Measurements from ENCODE around the gene KLHDC7B.

The KLHDC7B gene

DNA sequence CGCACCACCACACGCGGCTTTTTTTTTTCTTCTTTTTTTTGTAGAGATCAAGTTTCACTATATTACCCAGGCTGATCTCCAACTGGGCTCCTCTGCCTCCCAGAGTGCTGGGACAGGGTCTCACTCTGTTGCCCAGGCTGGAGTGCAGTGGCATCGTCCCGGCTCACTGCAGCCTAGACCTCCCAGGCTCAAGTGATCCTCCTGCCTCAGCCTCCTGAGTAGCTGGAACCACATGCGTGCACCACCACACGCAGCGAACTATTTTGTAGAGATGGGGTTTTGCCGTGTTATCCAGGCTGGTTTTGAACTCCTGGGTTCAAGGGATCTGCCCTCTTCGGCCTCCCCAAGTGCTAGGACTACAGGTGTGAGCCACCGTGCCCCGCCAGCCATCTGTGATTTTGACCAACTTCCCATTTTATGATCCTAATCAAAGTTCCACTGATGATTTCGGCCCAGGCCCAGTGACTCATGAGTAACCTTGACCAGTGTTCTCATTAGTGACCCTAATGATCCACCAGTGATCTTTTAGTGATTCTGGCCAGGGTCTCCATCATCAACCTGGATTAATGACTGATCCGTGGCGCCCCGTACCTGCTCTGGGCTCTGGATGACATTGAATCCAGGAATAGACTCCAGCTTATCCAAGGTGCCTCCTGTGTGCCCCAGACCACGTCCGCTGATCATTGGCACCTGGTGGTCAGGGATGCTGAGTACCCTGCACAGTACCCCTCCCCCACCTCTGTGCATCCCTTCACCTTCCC is 17.6 kb upstream of the KLHDC7B start:
- Histone ChIP-seq H3K9me3 (ENCODE audit: insufficient read depth, low read length) (no peaks in the 10 kb centered on the region), H3K27me3 (ENCODE audit: insufficient read depth, insufficient read length) (no peaks in the 10 kb centered on the region), H3K4me1 (ENCODE audit: insufficient read depth, insufficient read length) (peaks cover 9% of the 10 kb centered on the region)

DNA sequence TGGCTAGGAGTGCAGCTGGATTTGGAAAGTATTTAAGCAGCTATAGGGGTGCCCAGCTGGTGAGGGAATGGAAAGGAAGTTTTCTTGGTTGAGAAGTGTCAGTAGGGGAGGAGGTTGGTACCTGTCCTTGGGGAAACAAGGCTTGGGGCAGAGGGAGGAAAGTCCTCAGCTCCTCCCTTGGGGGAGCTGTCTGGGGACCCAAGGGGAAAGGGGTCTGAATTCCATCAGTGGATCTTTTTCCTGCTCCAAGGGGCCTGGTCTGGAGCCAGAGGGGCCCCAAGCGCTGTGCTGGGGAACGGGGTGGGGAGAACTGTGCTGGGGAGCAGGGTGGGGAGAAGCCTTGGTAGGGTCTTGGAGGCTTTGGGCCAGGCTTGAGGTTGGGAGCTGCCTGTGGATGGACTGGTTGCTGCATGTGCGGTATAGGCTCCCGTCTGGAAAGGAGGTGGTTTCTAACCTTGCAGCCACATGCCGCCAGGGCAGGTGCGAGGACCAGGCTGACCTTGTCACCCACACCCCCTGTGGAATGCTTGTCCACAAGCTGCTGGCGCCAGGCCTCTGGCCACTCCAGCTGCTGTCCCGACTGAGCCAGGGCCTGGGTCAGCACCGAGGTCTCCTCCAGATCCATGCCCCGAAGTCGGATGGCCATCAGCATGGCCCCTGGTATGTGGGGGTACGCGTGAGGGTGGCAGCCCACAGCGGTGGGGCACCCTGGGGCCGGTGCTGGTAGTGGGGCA is 16.9 kb upstream of the KLHDC7B start:
- no peaks in the 10 kb centered on the region for H3K27me3 ChIP-seq (ENCODE audit: insufficient read depth, insufficient read length)
- no peak overlapping the region for H3K4me3 ChIP-seq (ENCODE audit: insufficient read length, low read depth)
- no peak for DNase-seq (ENCODE audit: low read depth, low spot score)
- peaks cover 9% of the 10 kb centered on the region for H3K4me1 ChIP-seq (ENCODE audit: insufficient read depth, insufficient read length)
- no peak overlapping the region for H3K9ac ChIP-seq (ENCODE audit: insufficient read length, low read depth)
- H3K36me3 ChIP-seq (ENCODE audit: insufficient read depth, insufficient read length, low read length), result peaks cover 8% of the 10 kb centered on the region
- no peak for TF ChIP-seq ZNF274 (IDR thresholded peaks at IDR 0.05; ENCODE audit: low read depth, low read length)
- no peak for TF ChIP-seq SUZ12 (IDR thresholded peaks at IDR 0.05; ENCODE audit: extremely low read depth, insufficient read depth, insufficient read length)
- no peak for TF ChIP-seq YY1 (IDR thresholded peaks at IDR 0.05; ENCODE audit: insufficient read depth, insufficient read length)
- H3K9me3 ChIP-seq (ENCODE audit: insufficient read depth, low read length), result no peaks in the 10 kb centered on the region

More for the DNA sequence above, 17.6 kb upstream of the KLHDC7B start:
- H3K36me3 ChIP-seq (ENCODE audit: insufficient read depth, insufficient read length, low read length), result peaks cover 16% of the 10 kb centered on the region
- TF ChIP-seq SUZ12 (IDR thresholded peaks at IDR 0.05; ENCODE audit: extremely low read depth, insufficient read depth, insufficient read length), result no peak
- no peak for TF ChIP-seq ZNF274 (IDR thresholded peaks at IDR 0.05; ENCODE audit: low read depth, low read length)
- TF ChIP-seq YY1 (IDR thresholded peaks at IDR 0.05; ENCODE audit: insufficient read depth, insufficient read length), result no peak
- H3K9ac ChIP-seq (ENCODE audit: insufficient read length, low read depth), result no peak overlapping the region
- H3K4me3 ChIP-seq (ENCODE audit: insufficient read length, low read depth), result no peak overlapping the region
- no peak for DNase-seq (ENCODE audit: low read depth, low spot score)

DNA sequence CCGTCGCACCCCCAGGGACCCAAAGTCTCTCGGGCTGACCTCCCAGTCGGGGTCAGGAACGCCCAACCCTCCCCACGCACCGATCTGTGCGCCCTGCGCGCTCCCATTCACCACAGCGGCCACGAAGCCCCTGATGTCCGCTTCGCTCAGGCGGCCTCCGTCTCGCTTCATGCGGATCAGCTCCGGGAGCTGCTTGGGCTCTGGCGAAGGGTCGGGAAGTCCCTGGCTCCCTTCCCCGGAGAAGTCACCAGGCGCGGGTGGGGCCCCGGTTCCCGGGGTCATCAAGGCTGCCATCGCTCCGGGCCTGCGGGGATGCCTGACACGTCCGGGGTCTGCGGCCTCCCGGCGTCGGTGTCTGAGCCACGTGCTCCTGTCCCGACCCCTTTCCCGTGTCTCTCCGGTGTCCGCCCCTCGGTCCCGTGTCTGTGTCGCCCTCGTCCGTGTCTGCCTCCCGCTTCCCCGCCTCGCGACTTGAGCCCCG is 16.2 kb upstream of the KLHDC7B start:
- Histone ChIP-seq H3K4me3 (ENCODE audit: insufficient read length, low read depth) (peak overlapping the region; percentile 4), H3K9me3 (ENCODE audit: insufficient read depth, low read length) (no peaks in the 10 kb centered on the region), H3K9ac (ENCODE audit: insufficient read length, low read depth) (no peak overlapping the region), H3K4me1 (ENCODE audit: insufficient read depth, insufficient read length) (peaks cover 6% of the 10 kb centered on the region), H3K27me3 (ENCODE audit: insufficient read depth, insufficient read length) (no peaks in the 10 kb centered on the region), H3K36me3 (ENCODE audit: insufficient read depth, insufficient read length, low read length) (peaks cover 2% of the 10 kb centered on the region)
- no peak for TF ChIP-seq YY1 (IDR thresholded peaks at IDR 0.05; ENCODE audit: insufficient read depth, insufficient read length)
- no peak for TF ChIP-seq SUZ12 (IDR thresholded peaks at IDR 0.05; ENCODE audit: extremely low read depth, insufficient read depth, insufficient read length)
- no peak for TF ChIP-seq ZNF274 (IDR thresholded peaks at IDR 0.05; ENCODE audit: low read depth, low read length)
- no peak for DNase-seq (ENCODE audit: low read depth, low spot score)

DNA sequence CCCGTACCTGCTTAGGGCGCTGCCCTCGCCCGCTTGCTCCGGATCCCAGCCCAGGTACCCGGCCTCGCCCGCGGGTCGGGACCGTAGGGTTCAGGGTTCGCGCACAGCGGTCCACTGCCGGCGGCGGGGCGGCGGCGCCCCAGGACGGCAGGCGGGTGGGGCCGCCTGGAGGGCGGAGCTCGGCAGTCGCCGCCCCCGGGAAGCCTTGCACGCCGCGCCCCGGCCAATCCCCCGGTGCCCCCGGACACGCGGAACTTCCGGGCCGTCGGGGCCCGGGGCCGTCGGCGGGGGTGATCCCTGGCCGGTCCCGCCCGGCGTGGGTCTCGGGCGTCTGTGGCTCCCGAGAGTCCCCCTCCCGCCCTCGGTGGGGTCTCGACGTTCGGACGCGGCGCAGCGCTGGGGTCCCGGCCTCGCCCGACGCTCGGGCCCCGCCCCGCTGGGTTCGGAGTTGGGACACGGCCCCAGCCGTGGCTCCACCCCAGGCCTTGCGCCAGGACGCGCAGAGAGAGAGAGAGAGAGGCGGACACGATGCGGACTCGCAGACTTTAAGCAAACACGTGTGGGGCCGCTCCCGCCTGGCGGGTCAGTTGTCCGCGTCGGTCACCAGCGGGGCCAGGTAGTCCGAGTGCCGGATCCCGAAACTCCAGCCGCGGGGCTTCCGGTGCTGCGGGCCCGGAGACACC is 15.7 kb upstream of the KLHDC7B start, which contains the start of gene TYMP:
Gene TYMP, minus strand, starts transcription at position 116 of the 683 bp plus-strand sequence. CDS start 303 bp downstream, outside the sequence.
- TF ChIP-seq SUZ12 (IDR thresholded peaks at IDR 0.05; ENCODE audit: extremely low read depth, insufficient read depth, insufficient read length) (no peak), YY1 (IDR thresholded peaks at IDR 0.05; ENCODE audit: insufficient read depth, insufficient read length) (no peak), ZNF274 (IDR thresholded peaks at IDR 0.05; ENCODE audit: low read depth, low read length) (no peak)
- H3K27me3 ChIP-seq (ENCODE audit: insufficient read depth, insufficient read length), result no peaks in the 10 kb centered on the region

DNA sequence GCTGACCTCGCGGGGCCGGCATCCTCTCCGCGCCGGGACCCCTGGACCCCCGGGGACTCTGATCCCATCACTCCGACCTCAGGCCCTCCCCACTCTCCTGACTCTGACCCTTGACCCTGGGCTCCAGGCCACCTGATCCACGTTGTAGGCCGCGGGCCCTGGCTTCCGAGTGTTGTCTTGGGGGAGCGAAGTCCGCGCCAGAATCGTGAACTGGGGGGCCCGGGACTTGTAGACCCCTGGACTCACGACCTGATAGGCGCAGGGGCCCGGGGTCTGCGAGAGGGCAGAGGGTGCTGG is 15.2 kb upstream of the KLHDC7B start:
- TF ChIP-seq SUZ12 (IDR thresholded peaks at IDR 0.05; ENCODE audit: extremely low read depth, insufficient read depth, insufficient read length) (no peak), ZNF274 (IDR thresholded peaks at IDR 0.05; ENCODE audit: low read depth, low read length) (no peak), YY1 (IDR thresholded peaks at IDR 0.05; ENCODE audit: insufficient read depth, insufficient read length) (no peak)
- no peak for DNase-seq (ENCODE audit: low read depth, low spot score)
- no peaks in the 10 kb centered on the region for H3K27me3 ChIP-seq (ENCODE audit: insufficient read depth, insufficient read length)
- H3K36me3 ChIP-seq (ENCODE audit: insufficient read depth, insufficient read length, low read length), result no peaks in the 10 kb centered on the region
- peaks cover 4% of the 10 kb centered on the region for H3K4me1 ChIP-seq (ENCODE audit: insufficient read depth, insufficient read length)
- peak overlapping the region; percentile 86 for H3K9ac ChIP-seq (ENCODE audit: insufficient read length, low read depth)
- peak overlapping the region; percentile 49 for H3K4me3 ChIP-seq (ENCODE audit: insufficient read length, low read depth)
- H3K9me3 ChIP-seq (ENCODE audit: insufficient read depth, low read length), result no peaks in the 10 kb centered on the region

More for the DNA sequence above, 15.7 kb upstream of the KLHDC7B start, which contains the start of gene TYMP:
- no peak for DNase-seq (ENCODE audit: low read depth, low spot score)
- Histone ChIP-seq H3K36me3 (ENCODE audit: insufficient read depth, insufficient read length, low read length) (no peaks in the 10 kb centered on the region), H3K9ac (ENCODE audit: insufficient read length, low read depth) (peak within 1 kb of the TSS; percentile 86), H3K4me1 (ENCODE audit: insufficient read depth, insufficient read length) (peaks cover 4% of the 10 kb centered on the region), H3K4me3 (ENCODE audit: insufficient read length, low read depth) (peak within 1 kb of the TSS; percentile 49), H3K9me3 (ENCODE audit: insufficient read depth, low read length) (no peaks in the 10 kb centered on the region)

- peak overlapping the region; percentile 49 for H3K4me3 ChIP-seq (ENCODE audit: insufficient read length, low read depth)
- DNase-seq (ENCODE audit: low read depth, low spot score), result no peak
- no peak for TF ChIP-seq YY1 (IDR thresholded peaks at IDR 0.05; ENCODE audit: insufficient read depth, insufficient read length)
- no peak for TF ChIP-seq SUZ12 (IDR thresholded peaks at IDR 0.05; ENCODE audit: extremely low read depth, insufficient read depth, insufficient read length)
- no peak for TF ChIP-seq ZNF274 (IDR thresholded peaks at IDR 0.05; ENCODE audit: low read depth, low read length)
- H3K27me3 ChIP-seq (ENCODE audit: insufficient read depth, insufficient read length), result no peaks in the 10 kb centered on the region
- no peaks in the 10 kb centered on the region for H3K9me3 ChIP-seq (ENCODE audit: insufficient read depth, low read length)
- no peaks in the 10 kb centered on the region for H3K36me3 ChIP-seq (ENCODE audit: insufficient read depth, insufficient read length, low read length)
- H3K9ac ChIP-seq (ENCODE audit: insufficient read length, low read depth), result peak overlapping the region; percentile 86
- H3K4me1 ChIP-seq (ENCODE audit: insufficient read depth, insufficient read length), result peaks cover 4% of the 10 kb centered on the region
These were observed 14.7 kb upstream of the KLHDC7B start for GRCh38 chr22:50530877-50531545.
